T1000 (cell line): ENCODE data around the gene MYL5.
"Not testable (repeated sequence)": the region's sequence is repeated elsewhere in the genome, so short reads cannot be mapped to it uniquely, and the experiment has no call there.

Experiments
- DNase-seq: peaks from one replicate; lab custom pipeline; 2025; ENCODE audit warnings: mixed read lengths; lab: John Stamatoyannopoulos, UW

MYL5 gene

DNA sequence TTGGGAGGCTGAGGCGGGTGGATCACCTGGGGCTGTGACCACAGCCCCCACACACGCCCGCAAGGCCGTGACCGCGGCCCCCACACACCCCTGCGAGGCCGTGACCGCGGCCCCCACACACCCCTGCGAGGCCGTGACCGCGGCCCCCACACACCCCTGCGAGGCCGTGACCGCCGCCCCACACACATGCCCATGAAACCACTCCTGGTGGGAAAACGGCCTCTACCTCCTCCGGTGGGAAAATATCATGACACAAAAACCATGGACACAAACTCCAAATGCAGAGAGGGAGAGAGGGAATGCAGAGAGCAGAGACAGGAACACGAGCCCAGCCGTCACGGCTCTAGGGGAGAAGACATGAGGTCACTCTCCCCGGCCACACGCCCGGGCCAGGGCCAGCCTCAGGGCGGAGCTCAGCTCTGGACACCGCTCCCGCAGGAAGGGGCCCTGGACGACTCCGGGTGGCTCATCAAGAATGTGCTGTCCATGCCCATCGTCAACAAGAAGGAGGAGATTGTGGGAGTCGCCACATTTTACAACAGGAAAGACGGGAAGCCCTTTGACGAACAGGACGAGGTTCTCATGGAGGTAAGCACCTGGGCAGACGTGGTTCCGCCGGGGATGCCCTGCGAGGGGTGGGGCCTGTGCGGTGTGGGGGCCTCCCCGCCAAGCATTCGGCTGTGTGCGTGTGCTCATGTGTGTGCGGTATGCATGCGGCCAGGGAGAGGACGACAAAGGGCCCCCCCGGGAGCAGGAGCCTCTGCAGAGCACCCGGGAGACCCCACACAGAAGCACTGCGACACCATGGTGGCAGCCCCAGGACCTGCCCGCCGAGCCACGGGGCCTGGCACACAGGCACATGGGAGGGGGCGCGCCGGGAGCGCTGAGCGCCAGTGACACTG, 17.7 kb upstream of the MYL5 start:
- no peak for DNase-seq

DNA sequence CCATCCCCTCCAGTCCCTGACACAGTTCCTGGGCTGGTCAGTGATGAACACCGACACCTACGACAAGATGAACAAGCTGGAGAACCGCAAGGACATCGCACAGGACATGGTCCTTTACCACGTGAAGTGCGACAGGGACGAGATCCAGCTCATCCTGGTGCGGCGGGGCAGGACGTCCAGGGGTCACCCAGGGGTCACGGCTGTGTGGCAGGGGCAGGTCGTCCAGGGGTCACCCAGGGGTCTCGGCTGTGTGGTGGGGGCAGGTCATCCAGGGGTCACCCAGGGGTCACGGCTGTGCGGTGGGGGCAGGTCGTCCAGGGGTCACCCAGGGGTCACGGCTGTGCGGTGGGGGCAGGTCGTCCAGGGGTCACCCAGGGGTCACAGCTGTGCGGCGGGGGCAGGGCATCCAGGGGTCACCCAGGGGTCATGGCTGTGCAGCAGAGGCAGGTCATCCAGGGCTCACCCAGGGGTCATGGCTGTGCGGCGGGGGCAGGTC, 17.0 kb upstream of the MYL5 start:
- DNase-seq, result no peak

DNA sequence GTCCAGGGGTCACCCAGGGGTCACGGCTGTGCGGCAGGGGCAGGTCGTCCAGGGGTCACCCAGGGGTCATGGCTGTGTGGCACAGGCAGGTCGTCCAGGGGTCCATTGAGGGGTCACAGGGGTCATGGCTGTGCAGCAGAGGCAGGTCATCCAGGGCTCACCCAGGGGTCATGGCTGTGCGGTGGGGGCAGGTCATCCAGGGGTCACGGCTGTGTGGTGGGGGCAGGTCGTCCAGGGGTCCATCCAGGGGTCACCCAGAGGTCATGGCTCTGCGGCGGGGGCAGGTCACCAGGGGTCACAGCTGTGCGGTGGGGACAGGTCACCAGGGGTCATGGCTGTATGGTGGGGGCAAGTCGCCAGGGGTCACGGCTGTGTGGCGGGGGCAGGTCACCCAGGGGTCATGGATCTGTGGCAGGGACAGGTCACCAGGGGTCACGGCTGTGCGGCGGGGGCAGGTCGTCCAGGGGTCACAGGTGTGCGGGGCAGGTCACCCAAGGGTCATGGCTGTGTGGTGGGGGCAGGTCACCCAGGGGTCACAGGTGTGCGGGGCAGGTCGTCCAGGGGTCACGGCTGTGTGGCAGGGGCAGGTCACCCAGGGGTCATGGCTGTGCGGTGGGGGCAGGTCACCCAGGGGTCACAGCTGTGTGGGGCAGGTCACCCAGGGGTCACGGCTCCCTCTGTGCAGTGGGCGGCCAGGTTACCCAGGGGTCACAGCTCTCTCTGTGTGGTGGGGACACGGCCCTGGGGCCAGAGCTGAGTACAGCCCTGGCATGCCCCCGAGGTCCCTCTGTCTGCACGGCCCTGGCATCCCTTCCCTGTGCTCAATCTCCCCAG, 16.3 kb upstream of the MYL5 start:
- DNase-seq, result no peak

- DNase-seq, result no peak
Observed at GRCh38 chr4:658681-659667, 15.4 kb upstream of the MYL5 start.

DNA sequence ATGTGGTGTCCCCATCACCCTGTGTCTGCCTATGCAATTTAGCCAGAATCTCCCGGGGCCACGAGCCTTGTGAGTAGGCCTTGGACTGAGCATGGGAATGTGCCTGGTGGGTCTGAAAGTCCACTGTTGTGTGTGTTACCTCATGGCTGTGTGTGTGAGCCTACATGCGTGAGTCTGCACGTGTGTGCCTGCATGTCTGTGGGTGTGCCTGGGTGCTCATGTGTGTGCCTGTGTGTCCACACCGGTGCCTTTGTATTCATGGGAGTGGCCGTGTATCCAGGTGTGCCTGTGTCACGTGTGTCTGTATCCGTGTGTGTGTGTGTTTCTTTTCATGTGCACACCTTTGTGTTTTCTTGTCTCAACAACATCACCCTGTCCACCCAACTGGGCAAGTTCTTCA, 14.5 kb upstream of the MYL5 start:
- no peak for DNase-seq

GRCh38 chr4:660401-660800, 13.9 kb upstream of the MYL5 start:
- DNase-seq, result no peak

- DNase-seq, result no peak
Observed at GRCh38 chr4:661231-661630, 13.1 kb upstream of the MYL5 start.

DNA sequence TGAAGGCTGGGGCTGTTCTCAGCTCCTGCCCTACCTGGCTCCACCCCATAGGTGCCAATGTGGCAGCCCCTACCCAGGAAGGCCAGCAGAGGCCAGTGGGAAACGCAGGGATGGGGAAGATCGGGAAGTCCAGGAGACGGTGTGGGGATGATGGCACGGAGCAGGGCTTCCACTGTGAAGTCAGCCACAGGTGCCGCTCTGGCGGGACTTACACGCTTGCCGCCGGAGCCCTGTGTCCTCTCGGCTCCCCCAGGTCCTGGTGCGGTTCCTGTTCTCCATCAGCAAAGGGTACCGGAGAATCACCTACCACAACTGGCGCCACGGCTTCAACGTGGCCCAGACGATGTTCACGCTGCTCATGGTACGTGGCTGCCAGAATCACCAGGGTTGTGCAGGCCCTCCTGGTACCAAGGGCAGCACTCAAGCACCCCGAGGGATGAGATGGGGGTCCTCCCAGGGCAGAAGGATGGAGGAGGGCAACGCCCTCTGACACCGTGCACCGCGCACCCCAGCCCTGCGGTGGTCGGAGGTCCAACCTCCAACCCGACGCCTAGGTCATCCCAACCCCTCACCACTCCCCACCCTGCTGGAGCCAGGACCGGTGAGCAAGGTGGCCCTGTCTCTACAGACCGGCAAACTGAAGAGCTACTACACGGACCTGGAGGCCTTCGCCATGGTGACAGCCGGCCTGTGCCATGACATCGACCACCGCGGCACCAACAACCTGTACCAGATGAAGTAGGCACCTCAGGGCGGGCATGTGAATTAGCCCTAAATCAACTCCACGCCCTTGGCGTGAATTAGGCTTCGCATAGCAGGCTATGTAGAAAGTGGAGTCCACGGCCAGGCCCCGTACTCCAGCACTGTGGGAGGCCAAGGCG, 12.2 kb upstream of the MYL5 start:
- no peak for DNase-seq

DNA sequence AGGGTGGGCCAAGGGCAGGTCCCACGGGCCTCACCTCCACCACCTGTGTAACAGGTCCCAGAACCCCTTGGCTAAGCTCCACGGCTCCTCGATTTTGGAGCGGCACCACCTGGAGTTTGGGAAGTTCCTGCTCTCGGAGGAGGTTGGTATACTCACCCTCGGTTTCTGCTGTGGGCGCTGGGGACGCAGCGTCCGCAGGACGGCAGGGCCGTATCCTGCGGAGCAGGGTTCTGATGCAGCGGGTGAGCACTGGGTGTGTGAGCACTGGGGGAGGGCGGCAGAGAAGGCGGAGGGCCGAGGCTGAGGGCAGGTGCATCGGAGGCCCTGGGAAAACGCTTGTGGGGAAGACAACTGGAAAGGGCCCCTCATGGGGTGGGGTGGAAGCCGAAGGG, 11.3 kb upstream of the MYL5 start:
- no peak for DNase-seq

DNA sequence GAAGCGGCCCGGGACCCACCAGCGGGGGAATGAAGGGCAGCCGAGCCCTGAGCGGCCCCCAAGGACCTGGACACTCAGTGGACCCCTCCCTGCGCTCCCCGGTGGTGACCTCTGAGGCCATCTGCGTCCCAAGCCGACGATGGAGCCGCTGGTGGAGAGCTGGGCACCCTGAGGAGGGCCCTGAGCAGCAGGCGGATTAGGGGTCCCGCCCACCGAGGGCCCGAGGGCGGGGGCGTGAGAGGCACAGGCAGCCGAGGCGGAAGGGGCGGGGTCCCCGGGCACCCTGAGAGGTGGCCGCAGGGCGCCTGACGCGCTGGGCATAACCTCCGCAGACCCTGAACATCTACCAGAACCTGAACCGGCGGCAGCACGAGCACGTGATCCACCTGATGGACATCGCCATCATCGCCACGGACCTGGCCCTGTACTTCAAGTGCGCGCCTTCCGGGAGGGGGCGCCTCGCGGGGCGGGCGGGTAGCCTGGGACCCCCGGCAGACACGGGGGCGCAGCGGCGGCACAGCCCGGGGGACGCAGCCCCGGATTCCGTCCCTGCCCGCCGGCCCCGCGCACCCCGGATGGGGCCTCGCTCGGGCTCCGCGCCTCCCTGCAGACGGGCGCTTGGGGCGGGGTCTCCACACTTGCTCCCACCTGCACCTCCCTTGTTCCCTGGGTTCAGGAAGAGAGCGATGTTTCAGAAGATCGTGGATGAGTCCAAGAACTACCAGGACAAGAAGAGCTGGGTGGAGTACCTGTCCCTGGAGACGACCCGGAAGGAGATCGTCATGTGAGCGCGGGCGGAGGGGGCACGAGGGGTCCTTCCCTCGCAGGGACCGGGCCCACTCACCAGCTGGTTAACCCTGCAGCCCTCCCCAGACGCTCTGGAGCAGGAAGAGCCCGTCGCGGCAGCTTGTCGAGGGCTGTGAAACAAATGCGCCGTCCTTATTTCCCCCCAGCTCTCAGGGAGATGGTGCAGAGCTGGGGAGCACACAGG, 10.6 kb upstream of the MYL5 start:
- no peak for DNase-seq

DNA sequence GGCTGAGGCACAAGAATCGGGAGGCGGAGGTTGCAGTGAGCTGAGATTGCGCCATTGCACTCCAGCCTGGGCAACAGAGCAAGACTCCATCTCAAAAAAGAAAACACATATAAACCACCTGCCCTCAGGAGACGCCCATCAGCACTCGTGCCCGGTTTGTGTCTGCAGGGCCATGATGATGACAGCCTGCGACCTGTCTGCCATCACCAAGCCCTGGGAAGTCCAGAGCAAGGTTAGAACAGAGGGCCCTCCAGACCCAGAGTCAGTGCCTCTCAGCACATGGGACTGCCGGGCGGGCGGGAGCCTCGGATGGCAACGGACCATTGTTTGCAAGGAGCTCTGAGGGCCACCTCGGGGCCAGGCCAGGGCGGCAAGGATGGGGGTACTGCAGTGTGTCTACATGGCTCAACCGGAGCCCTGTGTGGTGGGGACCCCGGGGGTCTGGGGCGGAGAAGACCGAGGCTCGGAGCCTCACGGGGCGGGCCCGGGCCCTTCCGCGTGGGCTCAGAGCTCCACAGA, 9.6 kb upstream of the MYL5 start:
- no peak for DNase-seq

DNA sequence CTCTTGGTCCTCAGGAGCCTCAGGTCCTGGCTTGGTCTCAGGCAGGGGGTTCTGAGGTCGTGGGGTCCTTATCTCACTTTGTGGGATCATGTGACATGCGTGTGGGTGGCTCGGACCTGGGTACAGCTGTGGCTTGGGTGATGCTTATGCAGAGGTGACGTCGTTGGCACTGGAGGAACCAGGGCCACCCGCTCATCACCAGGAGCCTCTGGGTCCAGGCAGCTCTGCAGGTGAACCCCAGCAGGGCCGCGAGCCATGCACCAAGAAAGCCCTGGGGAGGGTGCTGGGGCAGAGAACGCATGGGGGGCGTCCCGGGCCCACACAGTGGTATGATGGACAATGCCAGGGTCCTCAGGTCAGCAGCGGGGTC, 9.0 kb upstream of the MYL5 start:
- DNase-seq, result no peak

GRCh38 chr4:665751-666435, 8.4 kb upstream of the MYL5 start:
- no peak for DNase-seq

- no peak for DNase-seq
Observed at GRCh38 chr4:666436-666810, 7.9 kb upstream of the MYL5 start.

DNA sequence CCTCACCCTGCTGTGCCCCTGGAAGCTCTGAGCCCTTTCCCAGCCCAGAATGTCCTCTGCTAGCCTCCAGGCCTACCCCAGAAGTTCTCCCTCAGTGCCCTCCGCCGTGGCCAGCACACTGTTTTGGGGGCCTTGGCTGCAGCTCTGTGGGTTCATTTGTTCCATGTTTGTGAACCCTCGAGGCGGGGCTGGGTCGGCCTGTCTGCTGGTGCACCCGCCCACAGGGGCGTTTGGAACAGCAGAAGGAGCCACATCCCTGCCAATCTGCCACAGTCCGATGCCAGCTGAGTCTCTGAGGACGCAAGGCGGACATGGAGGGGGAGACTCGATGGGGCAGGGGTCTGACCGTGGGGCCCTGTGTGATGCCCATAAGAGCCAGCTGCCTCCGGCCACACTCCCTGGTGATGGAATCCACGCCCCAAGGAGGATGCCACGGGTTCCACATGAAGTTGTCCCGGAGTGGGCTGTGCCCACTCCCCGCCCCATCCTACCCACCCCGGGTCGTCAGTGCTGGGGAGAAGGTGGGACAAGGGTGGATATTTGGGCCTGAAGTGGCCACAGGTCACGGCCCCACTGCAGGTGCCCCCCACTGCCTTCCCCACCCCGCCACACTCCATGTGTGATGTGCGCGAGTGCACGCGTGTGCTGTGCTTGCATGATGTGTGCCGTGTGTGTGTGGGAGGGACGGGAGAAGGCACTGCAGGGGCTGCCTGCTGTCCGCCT, 7.4 kb upstream of the MYL5 start:
- DNase-seq, result no peak

- no peak for DNase-seq
Observed at GRCh38 chr4:667545-667925, 6.8 kb upstream of the MYL5 start.

- DNase-seq, result not testable (repeated sequence)
Observed at GRCh38 chr4:668219-668618, 6.1 kb upstream of the MYL5 start.
